Thyroid gland (tissue), 4 donors: ENCODE data around the gene HNRNPAB.

Source experiments
- POLR2A ChIP-seq, 2 donors: fragments of 450-650 bp; IDR thresholded peaks; one replicate each; pipeline ENCODE4 v1.6.1; 2017; ENCODE audit warnings: antibody characterized with exemption in 2 of 2, mild to moderate bottlenecking in 2 of 2, moderate library complexity in 1 of 2
- TF ChIP-seq, protein P1 (sequence below), 6 experiments: fragments of 200-600 bp in 3 of 6; fragments of 450-650 bp in 3 of 6; sonication (generic) in 3 of 6; IDR thresholded peaks; one replicate each; pipeline ENCODE4 v1.5.1; 2016 to 2019; ENCODE audit warnings: antibody characterized with exemption in 6 of 6, mild to moderate bottlenecking in 2 of 6, inconsistent platforms in 1 of 6, moderate library complexity in 1 of 6

DNA sequence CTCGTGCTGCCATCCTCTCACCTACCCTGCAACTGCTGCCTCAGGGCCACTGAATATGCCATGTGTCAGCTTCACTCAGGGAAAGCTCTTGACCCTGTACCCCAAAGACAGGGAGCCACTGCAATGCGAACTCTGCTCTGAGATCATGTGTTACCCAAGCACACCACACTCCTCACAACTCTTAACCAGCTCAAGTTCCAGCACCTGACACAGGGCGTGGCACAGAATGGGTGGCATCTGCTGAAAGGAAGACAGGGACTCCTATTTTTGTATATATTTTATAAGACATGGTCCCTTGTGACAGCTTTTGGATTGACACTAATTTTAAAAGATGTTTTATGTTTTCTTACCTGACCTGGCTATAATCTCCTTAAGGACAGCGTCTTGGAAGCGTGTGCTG is 17.5 kb downstream of the HNRNPAB start:
- TF ChIP-seq POLR2A (IDR thresholded peaks at IDR 0.05): no peak
- TF ChIP-seq, protein P1, sequence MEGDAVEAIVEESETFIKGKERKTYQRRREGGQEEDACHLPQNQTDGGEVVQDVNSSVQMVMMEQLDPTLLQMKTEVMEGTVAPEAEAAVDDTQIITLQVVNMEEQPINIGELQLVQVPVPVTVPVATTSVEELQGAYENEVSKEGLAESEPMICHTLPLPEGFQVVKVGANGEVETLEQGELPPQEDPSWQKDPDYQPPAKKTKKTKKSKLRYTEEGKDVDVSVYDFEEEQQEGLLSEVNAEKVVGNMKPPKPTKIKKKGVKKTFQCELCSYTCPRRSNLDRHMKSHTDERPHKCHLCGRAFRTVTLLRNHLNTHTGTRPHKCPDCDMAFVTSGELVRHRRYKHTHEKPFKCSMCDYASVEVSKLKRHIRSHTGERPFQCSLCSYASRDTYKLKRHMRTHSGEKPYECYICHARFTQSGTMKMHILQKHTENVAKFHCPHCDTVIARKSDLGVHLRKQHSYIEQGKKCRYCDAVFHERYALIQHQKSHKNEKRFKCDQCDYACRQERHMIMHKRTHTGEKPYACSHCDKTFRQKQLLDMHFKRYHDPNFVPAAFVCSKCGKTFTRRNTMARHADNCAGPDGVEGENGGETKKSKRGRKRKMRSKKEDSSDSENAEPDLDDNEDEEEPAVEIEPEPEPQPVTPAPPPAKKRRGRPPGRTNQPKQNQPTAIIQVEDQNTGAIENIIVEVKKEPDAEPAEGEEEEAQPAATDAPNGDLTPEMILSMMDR (IDR thresholded peaks at IDR 0.05): no peak
